Gastroesophageal sphincter (tissue), 2 donors: Measurements from ENCODE around the gene GRWD1.

Experiments
- EP300 ChIP-seq: sonication (generic); formaldehyde crosslinking; IDR thresholded peaks from one replicate; pipeline ENCODE4 v1.6.1; 2017; ENCODE audit warnings: antibody characterized with exemption, mild to moderate bottlenecking
- POLR2AphosphoS5 ChIP-seq: sonication (generic); formaldehyde crosslinking; IDR thresholded peaks from one replicate; pipeline ENCODE4 v1.6.1; 2017; ENCODE audit warnings: antibody characterized with exemption

DNA sequence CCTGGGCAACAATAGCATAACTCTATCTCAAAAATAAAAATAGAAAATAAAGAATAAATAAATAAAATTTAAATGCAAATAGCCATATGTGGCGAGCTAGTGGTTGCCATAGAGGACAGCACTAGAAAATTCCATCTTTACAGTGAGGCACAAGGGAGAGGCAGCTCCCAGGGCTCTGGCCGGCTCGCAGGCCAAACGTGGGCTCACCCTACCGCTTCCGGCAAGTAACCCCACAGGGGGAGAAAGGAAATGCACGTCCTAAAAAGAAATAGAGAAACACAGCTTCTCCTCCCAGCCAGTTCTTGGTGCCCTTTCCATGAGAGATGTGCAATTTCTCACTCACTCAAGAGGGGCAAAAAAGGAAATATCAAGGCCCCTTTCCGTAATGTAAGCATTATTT is 12.4 kb upstream of the GRWD1 start:
- TF ChIP-seq EP300, result no peak
- no peak for TF ChIP-seq POLR2AphosphoS5
